Activated T-cell treated with anti-CD3 and anti-CD28 coated beads for 24 hours (primary cell): ENCODE measurements around the gene SRRM5.
"Not testable (repeated sequence)": the region's sequence is repeated elsewhere in the genome, so short reads cannot be mapped to it uniquely, and the experiment has no call there.

Experiments used
- DNase-seq: peaks from one replicate; pipeline ENCODE4 v3.0.0-alpha.2; 2020; ENCODE audit warnings: low read depth

SRRM5 gene

DNA sequence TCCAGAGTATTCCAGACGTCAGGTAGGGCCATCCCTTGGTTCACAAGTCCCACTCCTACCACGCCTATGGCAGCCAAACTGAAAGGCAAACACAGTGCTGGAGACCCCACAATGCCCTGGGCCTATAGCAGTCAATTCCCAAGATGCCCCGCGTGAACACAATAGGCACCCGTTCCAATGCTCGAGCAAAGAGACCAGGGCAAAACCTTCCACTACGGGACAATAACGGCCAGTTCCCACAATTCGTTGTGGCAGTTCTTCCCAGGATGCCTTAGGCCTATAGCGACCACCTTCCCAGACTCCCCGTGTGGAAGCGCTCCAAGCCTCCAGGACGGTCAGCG, 7.0 kb downstream of the SRRM5 start:
- DNase-seq = peak; percentile 49

DNA sequence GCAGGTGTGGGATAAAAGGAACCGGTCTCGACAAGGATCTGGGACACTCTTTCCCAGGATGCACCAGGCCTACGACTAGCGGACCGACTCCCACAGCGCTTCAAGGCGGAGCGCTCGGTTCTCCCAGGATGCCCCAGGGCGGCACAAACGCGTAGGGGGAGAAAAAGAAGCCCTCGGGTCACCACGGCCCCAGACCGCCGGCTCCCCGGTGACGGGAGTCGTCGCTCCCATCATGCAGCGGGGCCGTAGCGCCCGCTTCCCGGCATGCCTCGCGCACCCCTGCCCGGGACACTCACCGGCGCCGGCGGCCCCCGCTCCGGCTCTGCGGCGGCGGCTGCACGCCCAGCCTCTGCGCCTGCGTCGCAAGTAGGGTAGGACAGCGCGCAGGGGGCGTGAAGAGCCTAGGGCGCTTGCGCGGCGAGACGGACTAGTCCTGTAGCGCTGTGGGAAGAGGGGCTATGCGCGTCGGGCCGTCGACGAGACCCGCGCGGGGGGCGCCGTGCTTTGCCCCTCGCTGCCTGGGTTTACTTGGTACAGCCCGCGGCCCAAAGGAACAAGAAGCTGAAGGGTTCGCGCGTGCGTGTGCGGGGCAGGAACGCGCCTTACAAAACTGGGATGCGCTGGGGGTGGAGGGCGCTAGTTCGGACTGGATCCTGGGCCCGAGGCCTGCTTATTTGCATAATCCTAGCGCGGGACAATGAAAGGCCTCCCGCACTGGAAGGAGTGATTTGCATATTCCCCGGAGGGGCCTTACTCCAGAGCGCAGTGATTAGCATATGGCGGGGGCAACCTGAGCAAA, 7.6 kb downstream of the SRRM5 start, which contains the start of gene ZNF428:
Gene ZNF428, minus strand, starts transcription at position 368 of the 799 bp plus-strand sequence. CDS start 5,325 bp downstream, outside the sequence.
- peak; percentile 82 for DNase-seq

DNA sequence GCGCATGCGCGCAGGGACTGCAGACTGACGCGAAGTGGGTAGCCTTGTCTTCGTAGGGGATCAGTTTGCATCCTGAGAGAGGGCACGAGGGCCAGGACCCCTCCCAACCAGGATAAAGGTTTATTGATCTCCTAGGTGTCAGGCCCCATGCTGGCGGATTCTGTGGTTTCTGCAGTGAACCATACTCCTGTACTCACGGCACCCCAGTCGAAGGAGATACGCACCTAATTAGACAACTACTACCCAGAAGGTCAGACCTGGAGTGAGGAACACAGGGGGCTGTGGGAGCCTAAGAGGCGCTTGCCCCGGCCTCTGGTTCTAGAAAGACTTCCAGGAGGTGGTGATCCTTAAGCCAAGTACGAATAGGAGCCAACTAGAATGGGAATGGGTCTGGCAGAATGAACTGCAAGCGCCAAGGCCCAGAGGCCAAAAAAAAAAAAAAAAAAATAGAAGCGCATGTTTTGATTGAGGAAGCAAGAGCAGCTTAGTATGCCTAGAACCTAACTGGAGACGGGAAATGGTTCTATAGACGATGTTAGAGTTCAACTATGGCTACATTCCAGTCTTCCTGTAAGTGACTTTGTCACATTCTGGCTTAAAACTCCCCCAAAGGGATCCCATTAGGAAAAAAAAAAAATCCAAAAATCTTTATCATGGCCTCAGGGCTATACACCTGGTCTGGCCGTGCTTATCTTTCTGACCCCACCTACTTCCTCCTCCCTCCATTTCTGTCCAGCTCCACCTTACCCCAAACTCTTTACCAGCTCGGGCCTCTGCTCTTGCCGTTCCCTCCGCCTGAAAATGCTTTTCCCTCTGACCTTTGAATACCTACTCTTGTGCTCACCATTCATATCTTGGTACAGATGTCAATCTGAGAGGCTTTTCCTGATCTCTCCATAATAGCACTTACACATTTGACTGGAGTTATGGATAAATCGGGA, 8.4 kb downstream of the SRRM5 start:
- peak; percentile 82 for DNase-seq

GRCh38 chr19:43622070-43622469, 10.2 kb downstream of the SRRM5 start:
- DNase-seq = no peak

- DNase-seq = no peak
These were observed 11.1 kb downstream of the SRRM5 start for GRCh38 chr19:43622956-43623355.

GRCh38 chr19:43623889-43624670, 12.2 kb downstream of the SRRM5 start:
- DNase-seq = no peak

- DNase-seq = peak; percentile 73
These were observed 13.0 kb downstream of the SRRM5 start for GRCh38 chr19:43624933-43625332.

GRCh38 chr19:43625918-43626579, 14.2 kb downstream of the SRRM5 start:
- no peak for DNase-seq

- DNase-seq = no peak
These were observed 14.9 kb downstream of the SRRM5 start for GRCh38 chr19:43626838-43627237.

- DNase-seq = no peak
These were observed 16.9 kb downstream of the SRRM5 start for GRCh38 chr19:43628646-43629326.

GRCh38 chr19:43631491-43631890, 19.6 kb downstream of the SRRM5 start:
- no peak for DNase-seq

DNA sequence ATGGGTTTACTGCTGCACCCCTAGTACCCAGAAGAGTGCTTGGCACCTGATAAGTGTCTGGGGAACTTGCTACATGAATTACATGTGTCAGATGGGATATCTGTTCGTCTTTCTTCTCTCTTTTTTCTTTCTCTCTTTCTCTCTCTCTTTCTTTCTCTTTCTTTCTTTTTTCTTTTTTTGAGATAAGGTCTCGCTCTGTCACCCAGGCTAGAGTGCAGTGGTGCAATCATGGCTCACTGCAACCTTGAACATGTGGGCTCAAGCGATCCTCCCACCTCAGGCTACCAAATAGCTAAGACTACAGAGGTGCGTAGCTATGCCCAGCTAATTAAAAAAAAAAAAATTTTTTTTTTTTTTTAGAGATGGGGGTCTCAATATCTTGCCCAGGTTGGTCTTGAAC, 21.6 kb downstream of the SRRM5 start:
- no peak for DNase-seq

GRCh38 chr19:43634068-43634467, 22.2 kb downstream of the SRRM5 start:
- DNase-seq = no peak

DNA sequence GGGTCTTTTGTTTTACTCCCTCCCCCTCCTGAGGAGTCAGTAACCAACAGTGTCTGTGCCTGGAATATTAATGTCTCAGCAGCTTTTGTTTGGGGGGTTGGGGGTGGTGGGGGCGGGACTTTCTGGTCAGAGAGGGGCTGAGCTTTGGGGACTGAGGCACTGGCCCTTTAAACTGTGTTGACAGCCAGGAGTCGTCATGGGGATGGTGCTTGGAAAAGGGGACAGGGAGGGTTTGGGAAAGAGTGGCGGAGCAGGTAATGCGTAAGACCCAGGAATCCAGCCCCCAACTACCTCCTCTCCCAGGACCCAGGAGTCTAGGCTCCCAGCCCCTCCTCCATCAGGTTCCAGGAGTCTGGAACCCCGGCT, 22.6 kb downstream of the SRRM5 start:
- DNase-seq = no peak

- DNase-seq = no peak
These were observed 23.1 kb downstream of the SRRM5 start for GRCh38 chr19:43634872-43635560.

DNA sequence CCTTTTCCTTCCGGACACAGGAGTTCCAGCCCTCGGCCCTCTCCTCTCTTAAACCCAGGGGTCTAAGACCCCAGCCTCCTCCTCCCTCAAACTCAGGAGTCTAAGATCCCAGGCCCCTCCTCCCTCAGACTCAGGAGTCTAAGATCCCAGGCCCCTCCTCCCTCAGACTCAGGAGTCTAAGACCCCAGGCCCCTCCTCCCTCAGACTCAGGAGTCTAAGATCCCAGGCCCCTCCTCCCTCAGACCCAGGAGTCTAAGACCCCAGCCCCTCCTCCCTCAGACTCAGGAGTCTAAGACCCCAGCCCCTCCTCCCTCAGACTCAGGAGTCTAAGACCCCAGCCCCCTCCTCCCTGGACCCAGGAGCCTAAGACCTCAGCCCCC, 23.7 kb downstream of the SRRM5 start:
- DNase-seq = not testable (repeated sequence)

DNA sequence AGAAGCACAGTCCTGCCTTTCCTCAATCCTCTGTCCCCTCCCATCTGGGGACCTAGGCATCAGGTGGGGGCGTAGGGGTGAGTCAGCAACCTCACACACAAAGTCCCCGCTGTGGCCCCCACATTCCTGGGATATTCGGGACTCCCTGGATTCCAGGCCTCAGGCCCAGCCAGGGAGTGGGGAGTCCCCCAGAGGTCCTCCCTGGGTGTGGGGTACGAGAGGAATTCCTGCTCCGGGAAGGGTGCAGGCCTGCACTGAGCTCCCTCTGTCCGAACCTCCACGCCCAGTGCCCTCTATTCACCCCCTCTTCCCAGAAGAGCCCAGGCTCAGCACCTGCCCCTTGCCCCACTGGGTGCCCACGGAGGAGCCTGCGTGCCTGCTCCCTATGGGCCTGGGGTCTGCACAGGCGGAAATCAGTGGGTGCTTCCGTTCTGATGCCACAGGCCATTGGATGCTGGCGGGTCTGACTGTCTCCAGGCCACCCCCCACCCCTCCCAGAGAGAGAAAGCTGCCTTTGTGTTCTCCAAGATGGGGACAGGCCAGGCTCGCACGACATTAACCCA, 24.3 kb downstream of the SRRM5 start:
- DNase-seq = no peak

DNA sequence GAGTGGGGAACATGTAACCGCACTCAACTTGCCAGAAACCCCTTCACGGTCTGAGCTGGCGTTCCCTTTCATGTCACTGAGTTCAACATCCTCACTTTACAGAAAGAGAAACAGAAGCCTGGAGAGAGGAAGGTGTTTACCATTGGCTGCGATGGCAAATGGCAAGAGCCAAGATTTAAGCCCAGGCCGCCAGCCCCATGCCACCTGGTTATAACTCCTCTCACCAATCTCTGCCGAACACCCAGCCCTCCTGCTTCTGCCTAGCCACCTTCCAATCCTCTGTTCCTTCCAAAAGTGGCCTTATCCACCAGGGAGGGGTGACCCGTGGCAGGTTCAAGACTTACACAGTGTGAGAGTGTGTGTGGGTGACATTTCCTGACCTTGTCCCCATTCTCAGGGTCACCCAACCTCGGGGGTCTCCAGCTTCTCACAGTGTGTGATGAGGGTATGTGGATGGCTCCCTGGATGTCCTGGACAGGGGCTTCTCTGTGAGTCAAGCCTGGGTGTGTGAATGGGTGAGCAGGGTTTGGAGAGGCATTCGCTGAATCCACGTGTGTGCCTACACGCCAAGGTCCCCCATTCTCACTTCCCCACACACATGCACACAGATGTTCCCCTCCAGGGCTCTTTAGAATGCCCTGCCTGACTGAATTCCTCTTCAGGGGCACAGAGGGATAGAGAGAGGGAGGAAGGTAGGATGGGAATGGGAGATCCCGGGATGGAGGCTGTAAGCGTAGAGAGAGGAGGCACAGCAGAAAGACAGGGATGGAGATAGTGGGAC, 26.5 kb downstream of the SRRM5 start:
- no peak for DNase-seq

- DNase-seq = no peak
These were observed 27.2 kb downstream of the SRRM5 start for GRCh38 chr19:43638995-43639518.
